ENCODE measurements around the gene HNRNPA1.

The HNRNPA1 gene

DNA sequence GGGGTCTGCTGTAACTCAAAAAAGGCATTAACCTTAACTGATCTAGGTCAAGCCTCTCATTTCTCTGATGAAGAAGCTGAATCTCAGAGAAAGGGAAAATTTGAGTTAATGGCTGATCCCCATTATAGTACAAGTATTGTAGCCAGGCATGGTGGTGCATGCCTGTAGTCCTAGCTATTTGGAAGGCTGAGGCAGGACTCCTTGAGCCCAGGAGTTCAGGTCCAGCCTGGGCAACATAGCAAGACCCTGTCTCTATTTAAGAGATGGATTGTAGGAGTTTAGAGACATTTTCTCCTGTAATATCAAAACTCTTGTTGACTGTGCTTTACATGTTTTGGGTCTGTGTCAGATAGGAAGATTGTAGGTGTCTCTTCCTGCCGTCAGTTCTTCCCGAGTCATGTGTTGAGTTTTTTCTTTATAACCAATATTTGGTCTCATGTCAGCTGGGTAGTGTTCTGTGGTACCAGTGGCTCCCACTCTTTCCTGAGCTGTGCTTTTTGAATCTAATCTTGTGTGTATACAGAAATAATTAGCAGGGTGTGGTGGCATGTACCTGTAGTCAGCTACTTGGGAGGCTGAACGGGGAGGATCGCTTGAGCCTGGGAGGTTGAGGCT is 53.0 kb downstream of the HNRNPA1 start:
- no peak for DNase-seq (ENCODE audit: extremely low read depth in 1 of 2, low read depth in 1 of 2)

Data from activated CD8-positive, alpha-beta memory T cell treated with anti-CD3 and anti-CD28 coated beads for 1 hour (primary cell).